Activated CD8-positive, alpha-beta memory T cell treated with anti-CD3 and anti-CD28 coated beads for 48 hours (primary cell): Measurements from ENCODE around the gene KHNYN.
"Not testable (repeated sequence)": the region's sequence is repeated elsewhere in the genome, so short reads cannot be mapped to it uniquely, and the experiment has no call there.

ENCODE experiments used
- DNase-seq, 3 experiments: peaks; one replicate each; pipeline ENCODE4 v3.0.0-alpha.2; 2020; ENCODE audit warnings: low read depth in 2 of 3, low spot score in 2 of 3

The KHNYN gene

GRCh38 chr14:24429395-24430142 lies at the start of gene KHNYN, which contains the start of gene CBLN3:
Gene KHNYN (plus strand): TSS chr14:24429954. CDS start chr14:24430731, 777 bp downstream.
Gene CBLN3 (minus strand): TSS chr14:24429668. CDS start chr14:24429054, 614 bp downstream.
- peak; percentile 70 to 75 (median 73) for DNase-seq

GRCh38 chr14:24381363-24382063 lies 48.2 kb upstream of the KHNYN start:
- DNase-seq = no peak

- no peak for DNase-seq
Measured at GRCh38 chr14:24382064-24382371, 47.7 kb upstream of the KHNYN start.

- DNase-seq = no peak
Measured at GRCh38 chr14:24384169-24384568, 45.6 kb upstream of the KHNYN start.

GRCh38 chr14:24385524-24385923 lies 44.2 kb upstream of the KHNYN start:
- DNase-seq = no peak

GRCh38 chr14:24387009-24387345 lies 42.8 kb upstream of the KHNYN start:
- DNase-seq = no peak

GRCh38 chr14:24387579-24387978 lies 42.2 kb upstream of the KHNYN start:
- DNase-seq = not testable (repeated sequence)

- DNase-seq = no peak
Measured at GRCh38 chr14:24388474-24389179, 41.1 kb upstream of the KHNYN start.

GRCh38 chr14:24389226-24389848 lies 40.4 kb upstream of the KHNYN start:
- no peak for DNase-seq

- no peak for DNase-seq
Measured at GRCh38 chr14:24390701-24391468, 38.9 kb upstream of the KHNYN start.

- no peak for DNase-seq
Measured at GRCh38 chr14:24392325-24393091, 37.2 kb upstream of the KHNYN start.

- DNase-seq = no peak
Measured at GRCh38 chr14:24394275-24394674, 35.5 kb upstream of the KHNYN start.

GRCh38 chr14:24395609-24396582 lies 33.9 kb upstream of the KHNYN start:
- no peak for DNase-seq

- no peak for DNase-seq
Measured at GRCh38 chr14:24397639-24398292, 32.0 kb upstream of the KHNYN start.

GRCh38 chr14:24398293-24398652 lies 31.5 kb upstream of the KHNYN start:
- no peak for DNase-seq

- no peak for DNase-seq
Measured at GRCh38 chr14:24398653-24399446, 30.9 kb upstream of the KHNYN start, which contains the start of gene NYNRIN. Gene NYNRIN (plus strand): TSS chr14:24399003. CDS start chr14:24399247, 244 bp downstream.

- no peak for DNase-seq
Measured at GRCh38 chr14:24399447-24399822, 30.3 kb upstream of the KHNYN start.
